HepG2 (cell line): ENCODE measurements around the gene STK11. TPM values are rescaled to one million over a fixed set of nuclear protein-coding genes. Genes with fewer than 3 reads are reported as not detected.

Experiments used
- ARID4A ChIP-seq: sonication (generic); formaldehyde crosslinking; IDR thresholded peaks from 2 replicates; pipeline ENCODE4 v1.5.0; 2020; ENCODE audit warnings: mild to moderate bottlenecking, missing genetic modification reagents, borderline replicate concordance
- ELF3 ChIP-seq: IDR thresholded peaks from 2 replicates; pipeline ENCODE4 v1.6.1; 2016; ENCODE audit warnings: missing genetic modification reagents, missing compliant biosample characterization
- FIP1L1 ChIP-seq: fragments of 200-400 bp; formaldehyde crosslinking; IDR thresholded peaks from 2 replicates; pipeline ENCODE4 v1.6.1; 2018; ENCODE audit warnings: low read depth, mild to moderate bottlenecking, low read length, moderate library complexity, borderline replicate concordance; ENCODE audit not compliant: insufficient read depth
- HNRNPH1 ChIP-seq: fragments of 200-400 bp; formaldehyde crosslinking; optimal IDR thresholded peaks from 2 replicates; pipeline ENCODE3; 2017; ENCODE audit warnings: mild to moderate bottlenecking, low read depth, low read length
- JARID2 ChIP-seq: sonication (generic); formaldehyde crosslinking; IDR thresholded peaks from 2 replicates; pipeline ENCODE4 v1.8.1; 2023; ENCODE audit warnings: missing genetic modification reagents, inconsistent platforms; ENCODE audit not compliant: insufficient replicate concordance
- JUN ChIP-seq: sonication (generic); formaldehyde crosslinking; IDR thresholded peaks from 2 replicates; pipeline ENCODE4 v1.4.0; 2020; ENCODE audit warnings: mild to moderate bottlenecking, missing genetic modification reagents
- MEF2D ChIP-seq: sonication (generic); formaldehyde crosslinking; IDR thresholded peaks from 2 replicates; pipeline ENCODE4 v1.5.1; 2020; ENCODE audit warnings: mild to moderate bottlenecking, missing genetic modification reagents
- MIXL1 ChIP-seq: IDR thresholded peaks from 2 replicates; pipeline ENCODE4 v1.6.1; 2016
- MLX ChIP-seq: IDR thresholded peaks from 2 replicates; pipeline ENCODE4 v1.6.1; 2016
- PPARG ChIP-seq: conservative IDR thresholded peaks from 2 replicates; pipeline ENCODE4 v1.6.1; 2016; ENCODE audit warnings: missing biosample characterization, missing genetic modification reagents
- RARA ChIP-seq: IDR thresholded peaks from 2 replicates; pipeline ENCODE4 v1.6.1; 2016; ENCODE audit warnings: missing genetic modification reagents, missing compliant biosample characterization
- RORA ChIP-seq: sonication (generic); formaldehyde crosslinking; IDR thresholded peaks from 2 replicates; pipeline ENCODE4 v1.5.0; 2020; ENCODE audit warnings: mild to moderate bottlenecking, missing genetic modification reagents, moderate library complexity
- SIX1 ChIP-seq: sonication (generic); formaldehyde crosslinking; IDR thresholded peaks from 2 replicates; pipeline ENCODE4 v1.4.0; 2020; ENCODE audit warnings: missing genetic modification reagents, borderline replicate concordance
- TFAP4 ChIP-seq: sonication (generic); IDR thresholded peaks from 2 replicates; pipeline ENCODE4 v1.6.1; 2016; ENCODE audit warnings: low read depth, borderline replicate concordance
- ZFP36L2 ChIP-seq: sonication (generic); formaldehyde crosslinking; IDR thresholded peaks from 2 replicates; pipeline ENCODE4 v1.4.0; 2020; ENCODE audit warnings: missing genetic modification reagents
- ZHX2 ChIP-seq, 2 experiments: sonication (generic) in 1 of 2; formaldehyde crosslinking in 1 of 2; IDR thresholded peaks; 2 replicates each; pipeline versions ENCODE4 v1.6.1 to v1.9.0; 2014 to 2022; ENCODE audit warnings: antibody characterized with exemption in 1 of 2, borderline replicate concordance in 1 of 2, inconsistent platforms in 1 of 2, low read depth in 1 of 2, missing genetic modification reagents in 1 of 2
- ZNF674 ChIP-seq: sonication (generic); formaldehyde crosslinking; IDR thresholded peaks from 2 replicates; pipeline ENCODE4 v1.5.0; 2020; ENCODE audit warnings: low read depth, mild to moderate bottlenecking, missing genetic modification reagents
- ZNF792 ChIP-seq: IDR thresholded peaks from 2 replicates; pipeline ENCODE4 v1.6.1; 2016
- polyA plus RNA-seq, 8 experiments: library from polyadenylated mRNA; depleted of rRNA in 3 of 8; stranded (reverse) in 7 of 8; unstranded in 1 of 8; fragments of >200 nt; fragmentation: Illumina TruSeq in 4 of 8; extraction: Trizol in 4 of 8; gene quantifications; 2 replicates each; pipeline versions ENCODE4 v1.2.1 to v1.2.3, GENCODE V29; 2011 to 2016; ENCODE audit warnings: low read depth in 4 of 8, missing spikeins in 1 of 8, mixed read lengths in 1 of 8; ENCODE audit not compliant: insufficient read depth in 1 of 8
- total RNA-seq, 5 experiments: library from RNA; depleted of rRNA; stranded (reverse); fragments of >200 nt; fragmentation: Illumina TruSeq; extraction: Trizol; gene quantifications; 2 replicates each; pipeline ENCODE4 v1.2.3, GENCODE V29; 2016; ENCODE audit warnings: low read depth in 1 of 5

STK11 gene
- total and polyA plus RNA-seq, 2 of the 13 experiments (the other 11 are each of a cell fraction or from before 2014, with no cell fraction given) = 27.5 to 43.6 TPM

- TF ChIP-seq ZHX2 (IDR thresholded peaks at IDR 0.05; ENCODE audit: low read depth) (peak; percentile 90), ZHX2 (CRISPR knock-in tag; IDR thresholded peaks at IDR 0.05; ENCODE audit: borderline replicate concordance) (no peak), TFAP4 (no peak), ELF3 (no peak; the same call in 1 of the 2 replicates), MIXL1 (CRISPR knock-in tag) (no peak), HNRNPH1 (no peak), MLX (no peak), ZFP36L2 (CRISPR knock-in tag) (no peak), SIX1 (CRISPR knock-in tag) (no peak), FIP1L1 (no peak), RARA (CRISPR knock-in tag) (0 out of 2 replicates have a peak, but pooled peaks have one; percentile 10), ZNF792 (CRISPR knock-in tag) (no peak), ARID4A (peak; percentile 90), MEF2D (CRISPR knock-in tag) (no peak), RORA (no peak), ZNF674 (CRISPR knock-in tag) (no peak), JUN (CRISPR knock-in tag) (no peak), JARID2 (CRISPR knock-in tag) (no peak), PPARG (CRISPR knock-in tag) (no peak)
Observed at GRCh38 chr19:1269478-1270212, 64.1 kb downstream of the STK11 start (continued).
